ENCODE results near the gene AKAP9. TPM values are rescaled to one million over a fixed set of nuclear protein-coding genes. Genes with fewer than 3 reads are reported as not detected.
"Not testable (repeated sequence)": the region's sequence is repeated elsewhere in the genome, so short reads cannot be mapped to it uniquely, and the experiment has no call there.

AKAP9 gene
- polyA plus RNA-seq, 3 donors, result 80.5 to 92.1 (median 83.3) TPM

GRCh38 chr7:91944970-91945369 lies 4.3 kb downstream of the AKAP9 start:
- DNase-seq (ENCODE audit: low read depth in 3 of 3, low spot score in 2 of 3), result not testable (repeated sequence)

GRCh38 chr7:91945476-91945875 lies 4.8 kb downstream of the AKAP9 start:
- DNase-seq (ENCODE audit: low read depth in 3 of 3, low spot score in 2 of 3), result no peak

GRCh38 chr7:91946549-91946948 lies 5.9 kb downstream of the AKAP9 start:
- DNase-seq (ENCODE audit: low read depth in 3 of 3, low spot score in 2 of 3), result no peak

- DNase-seq (ENCODE audit: low read depth in 3 of 3, low spot score in 2 of 3), result no peak
Observed at GRCh38 chr7:91947948-91948347, 7.3 kb downstream of the AKAP9 start.

- DNase-seq (ENCODE audit: low read depth in 3 of 3, low spot score in 2 of 3), result no peak
Observed at GRCh38 chr7:91949221-91950009, 8.8 kb downstream of the AKAP9 start.

GRCh38 chr7:91953618-91954017 lies 13.0 kb downstream of the AKAP9 start:
- no peak for DNase-seq (ENCODE audit: low read depth in 3 of 3, low spot score in 2 of 3)

GRCh38 chr7:91956464-91956863 lies 15.8 kb downstream of the AKAP9 start:
- DNase-seq (ENCODE audit: low read depth in 3 of 3, low spot score in 2 of 3), result not testable (repeated sequence)

GRCh38 chr7:91957232-91957631 lies 16.6 kb downstream of the AKAP9 start:
- DNase-seq (ENCODE audit: low read depth in 3 of 3, low spot score in 2 of 3), result no peak

GRCh38 chr7:91957823-91958222 lies 17.2 kb downstream of the AKAP9 start:
- no peak for DNase-seq (ENCODE audit: low read depth in 3 of 3, low spot score in 2 of 3)

- no peak for DNase-seq (ENCODE audit: low read depth in 3 of 3, low spot score in 2 of 3)
Observed at GRCh38 chr7:91959023-91959422, 18.4 kb downstream of the AKAP9 start.

GRCh38 chr7:91961816-91962215 lies 21.2 kb downstream of the AKAP9 start:
- no peak for DNase-seq (ENCODE audit: low read depth in 3 of 3, low spot score in 2 of 3)

- no peak for DNase-seq (ENCODE audit: low read depth in 3 of 3, low spot score in 2 of 3)
Observed at GRCh38 chr7:91962419-91962818, 21.8 kb downstream of the AKAP9 start.

- not testable (repeated sequence) for DNase-seq (ENCODE audit: low read depth in 3 of 3, low spot score in 2 of 3)
Observed at GRCh38 chr7:91967513-91967912, 26.9 kb downstream of the AKAP9 start.

GRCh38 chr7:91973639-91974038 lies 33.0 kb downstream of the AKAP9 start:
- DNase-seq (ENCODE audit: low read depth in 3 of 3, low spot score in 2 of 3), result no peak

GRCh38 chr7:91974066-91974465 lies 33.4 kb downstream of the AKAP9 start:
- no peak for DNase-seq (ENCODE audit: low read depth in 3 of 3, low spot score in 2 of 3)

GRCh38 chr7:91976743-91977142 lies 36.1 kb downstream of the AKAP9 start:
- DNase-seq (ENCODE audit: low read depth in 3 of 3, low spot score in 2 of 3), result no peak

- no peak for DNase-seq (ENCODE audit: low read depth in 3 of 3, low spot score in 2 of 3)
Observed at GRCh38 chr7:91979590-91979989, 38.9 kb downstream of the AKAP9 start.

- not testable (repeated sequence) for DNase-seq (ENCODE audit: low read depth in 3 of 3, low spot score in 2 of 3)
Observed at GRCh38 chr7:91982352-91982751, 41.7 kb downstream of the AKAP9 start.

- DNase-seq (ENCODE audit: low read depth in 3 of 3, low spot score in 2 of 3), result no peak
Observed at GRCh38 chr7:91988213-91988612, 47.6 kb downstream of the AKAP9 start.

- no peak for DNase-seq (ENCODE audit: low read depth in 3 of 3, low spot score in 2 of 3)
Observed at GRCh38 chr7:91993976-91994375, 53.3 kb downstream of the AKAP9 start.

GRCh38 chr7:91995391-91996105 lies 54.9 kb downstream of the AKAP9 start:
- DNase-seq (ENCODE audit: low read depth in 3 of 3, low spot score in 2 of 3), result no peak
